GM12891 (cell line): ENCODE measurements around the gene FBXO15.

Experiments
- DNase-seq: peaks from one replicate; pipeline ENCODE4 v3.0.0; 2011; ENCODE audit warnings: low spot score; ENCODE audit not compliant: insufficient read length
- FAIRE-seq: peaks from 2 replicates; lab custom pipeline; 2011; peaks lifted over from hg19 to GRCh38; lab: Jason Lieb, UNC
- PAX5 ChIP-seq: IDR thresholded peaks from 2 replicates; pipeline ENCODE4 v1.6.1; 2011; ENCODE audit warnings: low read length, moderate library complexity, mild to moderate bottlenecking; ENCODE audit not compliant: insufficient read depth, severe bottlenecking
- POLR2A ChIP-seq: IDR thresholded peaks from 2 replicates; pipeline ENCODE4 v1.6.1; 2011; ENCODE audit warnings: low read depth, low read length, control low read depth
- POLR2AphosphoS5 ChIP-seq: IDR thresholded peaks from 2 replicates; pipeline ENCODE4 v1.6.1; 2011; ENCODE audit warnings: low read depth, low read length, control low read depth
- POU2F2 ChIP-seq: IDR thresholded peaks from 2 replicates; pipeline ENCODE4 v1.6.1; 2011; ENCODE audit warnings: low read depth, mild to moderate bottlenecking, control low read depth, low read length, moderate library complexity
- SPI1 ChIP-seq: IDR thresholded peaks from 2 replicates; pipeline ENCODE4 v1.6.1; 2011; ENCODE audit warnings: low read depth, low read length, control low read depth
- TAF1 ChIP-seq: IDR thresholded peaks from 2 replicates; pipeline ENCODE4 v1.6.1; 2011; ENCODE audit warnings: low read depth, low read length, control low read depth

The FBXO15 gene

DNA sequence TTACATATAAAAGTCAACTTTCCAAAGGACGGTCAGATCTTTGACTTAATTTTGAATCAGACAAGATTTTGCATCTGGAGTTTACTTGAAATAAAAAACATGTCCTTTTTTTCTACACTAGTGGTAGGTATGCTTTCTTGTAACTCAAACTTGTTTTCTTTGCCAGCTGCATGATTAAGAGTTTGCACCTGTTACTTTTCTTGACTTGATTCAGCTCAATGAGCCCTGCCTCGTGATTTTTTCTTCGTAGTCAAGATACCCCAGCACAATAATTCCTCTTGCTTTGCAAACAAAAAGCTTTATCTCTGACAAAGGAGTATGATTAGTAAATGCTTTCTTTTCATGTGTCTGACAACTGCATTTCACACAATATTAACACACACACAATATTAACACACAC, 82.3 kb downstream of the FBXO15 start:
- TF ChIP-seq TAF1: no peak
- TF ChIP-seq POU2F2: no peak
- TF ChIP-seq PAX5: no peak
- TF ChIP-seq POLR2A: no peak
- no peak for TF ChIP-seq POLR2AphosphoS5
- TF ChIP-seq SPI1: no peak
- DNase-seq (no peak), FAIRE-seq (no peak)

DNA sequence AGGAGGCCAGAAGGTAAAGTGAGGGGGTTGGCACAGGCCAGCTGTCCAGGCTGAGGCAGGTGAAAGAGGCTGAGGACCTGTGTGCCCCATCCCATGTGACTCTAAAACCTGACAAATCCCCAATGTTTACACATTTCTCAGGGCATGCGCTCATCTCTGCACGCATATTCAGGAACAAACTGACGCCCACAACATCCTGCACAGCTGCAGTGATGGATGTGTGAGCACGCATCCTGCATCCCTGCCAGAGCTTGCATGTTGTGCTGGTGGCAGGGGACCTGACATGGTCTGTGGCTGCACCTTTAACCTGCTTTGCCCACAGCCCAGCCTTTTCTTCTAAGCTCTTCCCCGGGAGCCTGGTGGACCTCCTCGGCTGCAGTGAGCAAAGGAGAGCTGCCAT, 83.1 kb downstream of the FBXO15 start:
- DNase-seq (no peak), FAIRE-seq (peak; percentile 87)
- TF ChIP-seq TAF1 (no peak), SPI1 (no peak), POLR2AphosphoS5 (no peak), PAX5 (no peak)

DNA sequence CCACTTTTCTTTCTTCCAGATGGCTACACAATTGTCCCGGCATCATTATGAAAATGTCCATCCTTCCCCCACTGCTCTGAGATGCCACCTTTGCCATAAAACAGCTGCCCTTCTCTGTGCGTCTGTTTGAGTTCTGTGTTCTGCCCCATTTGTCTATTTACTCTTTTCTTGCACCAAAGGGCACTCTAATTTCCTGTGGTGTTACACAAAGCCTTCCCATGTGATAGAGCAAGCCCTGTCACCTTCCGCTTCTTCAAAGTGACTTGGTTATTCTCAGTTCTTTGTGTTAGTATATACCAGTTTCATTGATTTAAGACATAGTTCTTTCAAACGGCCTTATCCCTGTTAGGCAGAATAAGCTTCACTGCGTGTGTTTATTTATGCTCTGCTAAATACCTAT, 84.1 kb downstream of the FBXO15 start:
- DNase-seq (no peak), FAIRE-seq (peak; percentile 43)
- TF ChIP-seq SPI1 (no peak), TAF1 (no peak), POU2F2 (no peak), POLR2A (no peak), POLR2AphosphoS5 (no peak)

DNA sequence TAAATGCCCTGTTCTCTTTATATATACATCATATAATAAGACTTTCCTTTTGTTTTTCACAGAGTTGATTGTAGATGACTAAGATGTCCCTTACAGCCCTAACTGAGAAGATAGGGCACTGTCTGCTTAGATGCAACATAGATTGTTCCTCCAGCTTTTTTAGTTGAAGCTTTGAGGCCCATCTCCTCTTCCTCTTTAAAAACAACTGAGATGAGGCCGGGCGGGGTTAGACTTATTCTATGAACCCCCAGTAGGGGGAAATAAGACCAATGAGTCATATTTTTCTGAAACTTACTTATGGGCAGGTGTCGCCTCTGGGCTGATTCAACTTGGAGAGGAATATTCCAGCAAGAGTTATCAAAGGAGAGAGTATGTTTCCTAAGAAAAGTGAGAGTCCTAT, 84.6 kb downstream of the FBXO15 start:
- FAIRE-seq (no peak), DNase-seq (no peak)
- TF ChIP-seq PAX5 (no peak), SPI1 (0 out of 2 replicates have a peak, but pooled peaks have one; percentile 25)

- TF ChIP-seq PAX5: no peak
- no peak for TF ChIP-seq POLR2AphosphoS5
- TF ChIP-seq POLR2A: no peak
- no peak for TF ChIP-seq SPI1
- TF ChIP-seq TAF1: no peak
- no peak for TF ChIP-seq POU2F2
- FAIRE-seq (no peak), DNase-seq (no peak)
These were observed 85.6 kb downstream of the FBXO15 start for GRCh38 chr18:74062037-74062436.

DNA sequence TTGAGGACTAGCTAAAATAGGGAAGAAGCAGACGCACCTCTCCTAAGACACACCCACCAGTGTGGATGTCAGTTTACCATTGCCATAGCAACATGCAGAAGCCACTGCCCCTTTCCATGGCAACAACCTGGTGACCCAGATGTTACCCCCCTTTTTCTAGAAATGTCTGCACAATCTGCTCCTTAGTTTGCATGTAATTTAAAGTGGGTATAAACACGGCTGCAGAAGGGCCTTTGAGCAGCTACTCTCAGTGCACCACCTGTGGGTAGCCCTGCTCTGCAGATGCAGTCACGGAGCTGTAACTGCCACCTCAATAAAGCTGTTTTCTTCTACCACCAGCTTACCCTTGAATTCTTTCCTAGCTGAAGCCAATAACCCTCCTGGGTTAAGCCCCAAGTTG, 87.1 kb downstream of the FBXO15 start:
- no peak for DNase-seq
- TF ChIP-seq POU2F2 (no peak), POLR2A (no peak), TAF1 (no peak), POLR2AphosphoS5 (no peak), PAX5 (no peak), SPI1 (no peak)
- peak; percentile 20 for FAIRE-seq

DNA sequence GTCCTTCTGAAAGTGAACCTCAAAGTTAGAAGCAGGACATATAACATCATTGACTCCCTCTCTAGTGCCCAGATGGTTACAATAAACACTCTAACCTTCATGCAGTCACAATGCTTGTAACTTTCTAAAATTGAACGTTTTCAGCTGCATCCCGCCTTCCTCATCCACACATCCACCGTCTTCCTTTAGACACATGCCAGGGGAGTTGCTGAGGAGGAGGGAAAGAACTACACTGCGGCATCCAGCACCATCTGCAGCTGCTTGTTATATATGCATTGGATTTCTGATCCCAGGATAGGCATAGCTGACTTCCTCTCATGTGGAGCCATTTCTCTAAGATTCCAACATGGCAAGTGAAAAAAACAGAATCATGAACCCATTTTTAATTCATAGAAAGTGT, 96.8 kb downstream of the FBXO15 start:
- FAIRE-seq (no peak), DNase-seq (no peak)
- TF ChIP-seq POU2F2 (no peak), SPI1 (no peak), TAF1 (no peak), POLR2AphosphoS5 (no peak), PAX5 (no peak), POLR2A (no peak)

DNA sequence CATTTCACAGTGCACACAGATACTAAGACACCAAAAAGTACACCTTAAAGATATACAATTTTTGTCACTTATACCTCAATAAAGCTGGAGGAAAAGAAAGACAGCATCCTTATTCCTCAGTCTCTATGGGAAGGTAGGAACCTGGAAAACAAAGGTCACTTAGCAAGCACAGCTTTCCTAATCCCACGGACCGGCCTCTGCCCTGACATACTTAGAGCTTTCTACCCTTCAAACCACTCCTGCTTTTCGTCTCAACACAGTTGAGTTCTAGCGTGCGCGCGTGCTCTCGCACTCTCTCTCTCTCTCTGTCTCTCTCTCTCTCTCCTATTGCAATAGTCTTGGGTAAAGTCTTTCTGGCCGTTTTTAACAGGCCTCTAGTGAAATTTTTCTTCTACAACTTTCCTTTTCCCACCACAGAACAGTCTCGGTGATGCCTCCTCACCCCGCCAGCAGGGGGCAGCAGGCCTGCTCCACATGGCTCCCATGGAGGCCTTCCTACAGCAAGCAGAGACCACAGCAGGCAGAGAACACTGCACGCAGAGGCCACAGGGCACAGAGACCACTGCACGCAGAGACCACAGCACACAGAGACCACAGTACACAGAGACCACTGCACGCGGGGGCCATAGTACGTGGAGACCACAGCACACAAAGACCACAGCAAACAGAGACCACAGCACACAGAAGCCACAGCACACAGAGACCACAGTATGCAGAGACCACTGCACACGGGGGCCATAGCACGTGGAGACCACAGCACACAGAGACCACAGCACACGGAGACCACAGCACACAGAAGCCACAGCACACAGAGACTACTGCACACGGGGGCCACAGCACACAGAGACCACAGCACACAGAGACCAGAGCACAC, 106.9 kb downstream of the FBXO15 start:
- no peak for TF ChIP-seq POLR2A
- TF ChIP-seq POLR2AphosphoS5: no peak
- FAIRE-seq (no peak), DNase-seq (peak; percentile 42)

- DNase-seq (no peak), FAIRE-seq (no peak)
- TF ChIP-seq SPI1 (no peak), POLR2A (no peak), POLR2AphosphoS5 (no peak)
These were observed 107.6 kb downstream of the FBXO15 start for GRCh38 chr18:74040008-74040407.

- DNase-seq (no peak), FAIRE-seq (no peak)
- TF ChIP-seq POLR2AphosphoS5 (no peak), PAX5 (no peak), SPI1 (no peak), TAF1 (no peak), POU2F2 (no peak), POLR2A (no peak)
These were observed 118.5 kb downstream of the FBXO15 start for GRCh38 chr18:74029161-74029560.
